Neural cell (in vitro differentiated cells): ENCODE data around the gene WIPF2.

Experiments used
- EP300 ChIP-seq: fragments of 450-650 bp; conservative IDR thresholded peaks from 2 replicates; pipeline ENCODE4 v1.6.1; 2014; ENCODE audit warnings: antibody characterized with exemption, mild to moderate bottlenecking, moderate library complexity; ENCODE audit not compliant: poor library complexity, severe bottlenecking
- EZH2 ChIP-seq: fragments of 200-600, 300-800 bp; shearing (Covaris generic), sonication (generic); IDR thresholded peaks from 2 replicates; pipeline ENCODE4 v1.6.1; 2014; ENCODE audit warnings: antibody characterized with exemption, low read length, borderline replicate concordance, mild to moderate bottlenecking; ENCODE audit not compliant: insufficient read depth, poor library complexity, severe bottlenecking
- MXI1 ChIP-seq: fragments of 450-650 bp; conservative IDR thresholded peaks from 2 replicates; pipeline ENCODE4 v1.6.1; 2014; ENCODE audit warnings: antibody characterized with exemption, mild to moderate bottlenecking; ENCODE audit not compliant: poor library complexity, severe bottlenecking
- POLR2AphosphoS5 ChIP-seq: IDR thresholded peaks from 2 replicates; pipeline ENCODE4 v1.6.1; 2012
- RAD21 ChIP-seq: fragments of 450-650 bp; conservative IDR thresholded peaks from 2 replicates; pipeline ENCODE4 v1.6.1; 2014; ENCODE audit warnings: antibody characterized with exemption, mild to moderate bottlenecking, moderate library complexity
- TF ChIP-seq, protein P1 (sequence below): fragments of 450-650 bp; IDR thresholded peaks from 2 replicates; pipeline ENCODE4 v1.5.1; 2014; ENCODE audit warnings: antibody characterized with exemption, mild to moderate bottlenecking, moderate library complexity; ENCODE audit not compliant: poor library complexity, severe bottlenecking

DNA sequence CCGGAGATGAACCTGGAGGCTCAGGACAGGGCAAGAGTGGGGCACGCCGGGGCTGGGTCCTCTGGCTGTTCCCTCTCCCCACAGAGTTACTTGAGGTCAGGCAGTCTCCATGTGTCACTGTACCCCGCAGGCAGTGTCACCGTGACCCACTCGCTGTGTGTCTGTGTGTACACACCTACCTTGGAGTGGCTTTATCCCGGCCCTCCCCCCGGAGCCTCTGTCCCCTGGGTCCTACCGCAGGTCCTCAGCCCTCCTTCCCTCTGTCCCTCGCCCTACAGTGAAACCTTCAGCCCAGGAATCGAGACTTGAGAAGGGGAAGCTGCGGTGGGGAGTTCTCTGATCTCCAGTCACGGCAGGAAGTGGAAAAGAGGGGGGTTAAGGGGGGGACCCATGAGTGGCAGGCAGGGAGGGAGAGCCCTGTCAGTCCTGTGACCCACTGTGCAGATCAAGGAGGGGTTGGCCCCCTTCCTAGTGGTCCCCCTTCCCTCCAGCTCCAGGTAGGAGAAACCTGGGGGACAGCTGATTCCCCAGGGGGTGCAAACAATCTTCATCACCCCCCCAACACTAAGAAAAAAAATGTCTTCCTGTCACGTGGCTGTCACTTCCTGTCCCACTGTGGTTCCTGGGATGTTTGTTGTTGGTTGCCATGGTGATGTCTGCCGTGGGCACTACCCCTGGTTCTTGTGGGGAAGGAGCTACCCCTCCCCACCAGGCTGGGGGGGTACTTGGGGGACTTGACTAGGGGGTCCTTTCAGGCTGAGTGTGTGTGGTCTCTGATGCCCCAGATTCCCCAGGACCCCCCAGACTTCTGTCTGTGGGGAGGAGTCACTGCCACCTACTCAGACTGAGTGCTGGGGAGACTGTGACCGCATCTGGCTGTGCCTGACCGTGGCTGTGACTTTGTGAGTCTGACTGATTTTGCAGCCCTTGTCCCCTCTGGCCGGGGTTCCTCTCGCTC is 103.5 kb downstream of the WIPF2 start:
- TF ChIP-seq, protein P1, sequence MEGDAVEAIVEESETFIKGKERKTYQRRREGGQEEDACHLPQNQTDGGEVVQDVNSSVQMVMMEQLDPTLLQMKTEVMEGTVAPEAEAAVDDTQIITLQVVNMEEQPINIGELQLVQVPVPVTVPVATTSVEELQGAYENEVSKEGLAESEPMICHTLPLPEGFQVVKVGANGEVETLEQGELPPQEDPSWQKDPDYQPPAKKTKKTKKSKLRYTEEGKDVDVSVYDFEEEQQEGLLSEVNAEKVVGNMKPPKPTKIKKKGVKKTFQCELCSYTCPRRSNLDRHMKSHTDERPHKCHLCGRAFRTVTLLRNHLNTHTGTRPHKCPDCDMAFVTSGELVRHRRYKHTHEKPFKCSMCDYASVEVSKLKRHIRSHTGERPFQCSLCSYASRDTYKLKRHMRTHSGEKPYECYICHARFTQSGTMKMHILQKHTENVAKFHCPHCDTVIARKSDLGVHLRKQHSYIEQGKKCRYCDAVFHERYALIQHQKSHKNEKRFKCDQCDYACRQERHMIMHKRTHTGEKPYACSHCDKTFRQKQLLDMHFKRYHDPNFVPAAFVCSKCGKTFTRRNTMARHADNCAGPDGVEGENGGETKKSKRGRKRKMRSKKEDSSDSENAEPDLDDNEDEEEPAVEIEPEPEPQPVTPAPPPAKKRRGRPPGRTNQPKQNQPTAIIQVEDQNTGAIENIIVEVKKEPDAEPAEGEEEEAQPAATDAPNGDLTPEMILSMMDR: no peak
- no peak for TF ChIP-seq EZH2
- no peak for TF ChIP-seq RAD21
- TF ChIP-seq POLR2AphosphoS5: no peak
- TF ChIP-seq MXI1: no peak
- TF ChIP-seq EP300: no peak
